Measurements from ENCODE around the gene MYRIP.

MYRIP gene

GRCh38 chr3:40116478-40117177 lies 307.2 kb downstream of the MYRIP start:
- TF ChIP-seq CTCF (conservative IDR thresholded peaks at IDR 0.05): no peak
- no peak for TF ChIP-seq ZFX (IDR thresholded peaks at IDR 0.05)
- no peak overlapping the region for H3K27ac ChIP-seq

GRCh38 chr3:40118091-40118490 lies 308.7 kb downstream of the MYRIP start:
- no peak for TF ChIP-seq ZFX (IDR thresholded peaks at IDR 0.05)
- H3K27ac ChIP-seq: no peak overlapping the region

- TF ChIP-seq CTCF (conservative IDR thresholded peaks at IDR 0.05) (no peak), ZFX (IDR thresholded peaks at IDR 0.05) (no peak)
- H3K27ac ChIP-seq: peak overlapping the region; percentile 3; the same call in 1 of the 2 replicates
Observed at GRCh38 chr3:40120067-40120692, 310.8 kb downstream of the MYRIP start.

GRCh38 chr3:40120806-40121205 lies 311.4 kb downstream of the MYRIP start:
- TF ChIP-seq CTCF (conservative IDR thresholded peaks at IDR 0.05) (no peak), ZFX (IDR thresholded peaks at IDR 0.05) (no peak)
- H3K27ac ChIP-seq: peak overlapping the region; percentile 3; the same call in 1 of the 2 replicates

- no peak overlapping the region for H3K27ac ChIP-seq
- TF ChIP-seq CTCF (conservative IDR thresholded peaks at IDR 0.05): no peak
- TF ChIP-seq ZFX (IDR thresholded peaks at IDR 0.05): no peak
Observed at GRCh38 chr3:40124918-40125317, 315.5 kb downstream of the MYRIP start.

- no peak for TF ChIP-seq CTCF (conservative IDR thresholded peaks at IDR 0.05)
- no peak for TF ChIP-seq ZFX (IDR thresholded peaks at IDR 0.05)
- no peak overlapping the region for H3K27ac ChIP-seq
Observed at GRCh38 chr3:40128166-40128565, 318.8 kb downstream of the MYRIP start.

GRCh38 chr3:40129510-40129909 lies 320.1 kb downstream of the MYRIP start:
- H3K27ac ChIP-seq: no peak overlapping the region
- no peak for TF ChIP-seq CTCF (conservative IDR thresholded peaks at IDR 0.05)
- TF ChIP-seq ZFX (IDR thresholded peaks at IDR 0.05): no peak

GRCh38 chr3:40129981-40130380 lies 320.6 kb downstream of the MYRIP start:
- no peak overlapping the region for H3K27ac ChIP-seq
- no peak for TF ChIP-seq CTCF (conservative IDR thresholded peaks at IDR 0.05)
- no peak for TF ChIP-seq ZFX (IDR thresholded peaks at IDR 0.05)

Data from C4-2B (cell line).